GM23338 (cell line): ENCODE data around the gene TMEM116.

ENCODE experiments used
- CREB1 ChIP-seq: fragments of 250-450 bp; sonication (Bioruptor Pico); IDR thresholded peaks from 2 replicates; pipeline ENCODE4 v1.5.0; 2020; ENCODE audit warnings: low read depth, mild to moderate bottlenecking, moderate library complexity
- EZH2 ChIP-seq: fragments of 200-600 bp; sonication (generic); IDR thresholded peaks from one replicate; pipeline ENCODE4 v1.8.0; 2017; ENCODE audit warnings: antibody characterized with exemption, mild to moderate bottlenecking, low read depth; ENCODE audit not compliant: unreplicated experiment
- EZH2phosphoT487 ChIP-seq: fragments of 200-600 bp; sonication (generic); IDR thresholded peaks from one replicate; pipeline ENCODE4 v1.8.1; 2018; ENCODE audit warnings: antibody characterized with exemption; ENCODE audit not compliant: unreplicated experiment
- POLR2AphosphoS5 ChIP-seq: IDR thresholded peaks from 2 replicates; pipeline ENCODE4 v1.6.1; 2016; ENCODE audit warnings: antibody characterized with exemption, low read depth
- ZNF114 ChIP-seq: fragments of 250-450 bp; sonication (Bioruptor Pico); IDR thresholded peaks from 2 replicates; pipeline ENCODE4 v1.5.0; 2020; ENCODE audit warnings: mild to moderate bottlenecking, moderate library complexity
- TF ChIP-seq, protein P1 (sequence below): IDR thresholded peaks from one replicate; pipeline ENCODE4 v1.6.1; 2018; ENCODE audit warnings: antibody characterized with exemption; ENCODE audit not compliant: unreplicated experiment
- TF ChIP-seq, protein P2 (sequence below), 2 experiments: fragments of 200-600 bp in 1 of 2; sonication (generic) in 1 of 2; conservative IDR thresholded peaks; 2 replicates each; pipeline versions ENCODE4 v1.5.1 to v1.6.1; 2016 to 2017; ENCODE audit warnings: antibody characterized with exemption in 2 of 2, low read depth in 2 of 2, mild to moderate bottlenecking in 2 of 2, moderate library complexity in 1 of 2
- TF ChIP-seq, protein P3 (sequence below): IDR thresholded peaks from 2 replicates; pipeline ENCODE4 v1.6.1; 2016; ENCODE audit warnings: antibody characterized with exemption

DNA sequence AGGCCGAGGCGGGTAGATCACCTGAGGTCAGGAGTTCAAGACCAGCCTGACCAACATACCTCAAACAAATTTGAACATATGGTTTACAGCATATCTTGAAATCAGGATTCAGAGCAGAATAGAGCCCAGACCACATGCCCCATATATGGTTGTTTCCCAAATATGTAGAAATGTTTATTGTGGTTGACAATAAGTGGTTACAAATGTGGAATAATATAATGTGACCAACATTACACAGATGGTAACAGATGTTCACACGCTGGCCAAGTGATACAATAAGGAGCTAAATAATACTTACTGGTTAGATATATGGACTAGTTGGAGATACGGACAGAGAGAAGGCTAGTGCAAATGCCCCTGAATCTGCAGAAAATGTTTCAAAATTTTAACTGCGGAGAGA, 85.6 kb downstream of the TMEM116 start:
- TF ChIP-seq, protein P1, sequence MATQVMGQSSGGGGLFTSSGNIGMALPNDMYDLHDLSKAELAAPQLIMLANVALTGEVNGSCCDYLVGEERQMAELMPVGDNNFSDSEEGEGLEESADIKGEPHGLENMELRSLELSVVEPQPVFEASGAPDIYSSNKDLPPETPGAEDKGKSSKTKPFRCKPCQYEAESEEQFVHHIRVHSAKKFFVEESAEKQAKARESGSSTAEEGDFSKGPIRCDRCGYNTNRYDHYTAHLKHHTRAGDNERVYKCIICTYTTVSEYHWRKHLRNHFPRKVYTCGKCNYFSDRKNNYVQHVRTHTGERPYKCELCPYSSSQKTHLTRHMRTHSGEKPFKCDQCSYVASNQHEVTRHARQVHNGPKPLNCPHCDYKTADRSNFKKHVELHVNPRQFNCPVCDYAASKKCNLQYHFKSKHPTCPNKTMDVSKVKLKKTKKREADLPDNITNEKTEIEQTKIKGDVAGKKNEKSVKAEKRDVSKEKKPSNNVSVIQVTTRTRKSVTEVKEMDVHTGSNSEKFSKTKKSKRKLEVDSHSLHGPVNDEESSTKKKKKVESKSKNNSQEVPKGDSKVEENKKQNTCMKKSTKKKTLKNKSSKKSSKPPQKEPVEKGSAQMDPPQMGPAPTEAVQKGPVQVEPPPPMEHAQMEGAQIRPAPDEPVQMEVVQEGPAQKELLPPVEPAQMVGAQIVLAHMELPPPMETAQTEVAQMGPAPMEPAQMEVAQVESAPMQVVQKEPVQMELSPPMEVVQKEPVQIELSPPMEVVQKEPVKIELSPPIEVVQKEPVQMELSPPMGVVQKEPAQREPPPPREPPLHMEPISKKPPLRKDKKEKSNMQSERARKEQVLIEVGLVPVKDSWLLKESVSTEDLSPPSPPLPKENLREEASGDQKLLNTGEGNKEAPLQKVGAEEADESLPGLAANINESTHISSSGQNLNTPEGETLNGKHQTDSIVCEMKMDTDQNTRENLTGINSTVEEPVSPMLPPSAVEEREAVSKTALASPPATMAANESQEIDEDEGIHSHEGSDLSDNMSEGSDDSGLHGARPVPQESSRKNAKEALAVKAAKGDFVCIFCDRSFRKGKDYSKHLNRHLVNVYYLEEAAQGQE = no peak
- TF ChIP-seq, protein P2, sequence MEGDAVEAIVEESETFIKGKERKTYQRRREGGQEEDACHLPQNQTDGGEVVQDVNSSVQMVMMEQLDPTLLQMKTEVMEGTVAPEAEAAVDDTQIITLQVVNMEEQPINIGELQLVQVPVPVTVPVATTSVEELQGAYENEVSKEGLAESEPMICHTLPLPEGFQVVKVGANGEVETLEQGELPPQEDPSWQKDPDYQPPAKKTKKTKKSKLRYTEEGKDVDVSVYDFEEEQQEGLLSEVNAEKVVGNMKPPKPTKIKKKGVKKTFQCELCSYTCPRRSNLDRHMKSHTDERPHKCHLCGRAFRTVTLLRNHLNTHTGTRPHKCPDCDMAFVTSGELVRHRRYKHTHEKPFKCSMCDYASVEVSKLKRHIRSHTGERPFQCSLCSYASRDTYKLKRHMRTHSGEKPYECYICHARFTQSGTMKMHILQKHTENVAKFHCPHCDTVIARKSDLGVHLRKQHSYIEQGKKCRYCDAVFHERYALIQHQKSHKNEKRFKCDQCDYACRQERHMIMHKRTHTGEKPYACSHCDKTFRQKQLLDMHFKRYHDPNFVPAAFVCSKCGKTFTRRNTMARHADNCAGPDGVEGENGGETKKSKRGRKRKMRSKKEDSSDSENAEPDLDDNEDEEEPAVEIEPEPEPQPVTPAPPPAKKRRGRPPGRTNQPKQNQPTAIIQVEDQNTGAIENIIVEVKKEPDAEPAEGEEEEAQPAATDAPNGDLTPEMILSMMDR (conservative IDR thresholded peaks at IDR 0.05; ENCODE audit: low read depth in 2 of 2) = no peak
- TF ChIP-seq ZNF114 (no peak), POLR2AphosphoS5 (no peak), CREB1 (CRISPR knock-in tag) (no peak), EZH2phosphoT487 (no peak), EZH2 (no peak)
- TF ChIP-seq, protein P3, sequence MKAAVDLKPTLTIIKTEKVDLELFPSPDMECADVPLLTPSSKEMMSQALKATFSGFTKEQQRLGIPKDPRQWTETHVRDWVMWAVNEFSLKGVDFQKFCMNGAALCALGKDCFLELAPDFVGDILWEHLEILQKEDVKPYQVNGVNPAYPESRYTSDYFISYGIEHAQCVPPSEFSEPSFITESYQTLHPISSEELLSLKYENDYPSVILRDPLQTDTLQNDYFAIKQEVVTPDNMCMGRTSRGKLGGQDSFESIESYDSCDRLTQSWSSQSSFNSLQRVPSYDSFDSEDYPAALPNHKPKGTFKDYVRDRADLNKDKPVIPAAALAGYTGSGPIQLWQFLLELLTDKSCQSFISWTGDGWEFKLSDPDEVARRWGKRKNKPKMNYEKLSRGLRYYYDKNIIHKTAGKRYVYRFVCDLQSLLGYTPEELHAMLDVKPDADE = no peak
